Measurements from ENCODE around the gene RBFOX1.

RBFOX1 gene

GRCh38 chr16:7335991-7336634 is 3.5 kb downstream of the RBFOX1 start:
- DNase-seq, result no peak

GRCh38 chr16:7336742-7337141 is 4.1 kb downstream of the RBFOX1 start:
- DNase-seq, result no peak

GRCh38 chr16:7338826-7339225 is 6.2 kb downstream of the RBFOX1 start:
- no peak for DNase-seq

- no peak for DNase-seq
Observed at GRCh38 chr16:7339700-7340099, 7.1 kb downstream of the RBFOX1 start.

- DNase-seq, result no peak
Observed at GRCh38 chr16:7340938-7341337, 8.3 kb downstream of the RBFOX1 start.

GRCh38 chr16:7342598-7342997 is 10.0 kb downstream of the RBFOX1 start:
- no peak for DNase-seq

GRCh38 chr16:7343243-7343642 is 10.6 kb downstream of the RBFOX1 start:
- no peak for DNase-seq

GRCh38 chr16:7344830-7345780 is 12.5 kb downstream of the RBFOX1 start:
- DNase-seq, result no peak

- no peak for DNase-seq
Observed at GRCh38 chr16:7350806-7351205, 18.2 kb downstream of the RBFOX1 start.

- no peak for DNase-seq
Observed at GRCh38 chr16:7351610-7352510, 19.2 kb downstream of the RBFOX1 start.

- no peak for DNase-seq
Observed at GRCh38 chr16:7355758-7356157, 23.1 kb downstream of the RBFOX1 start.

GRCh38 chr16:7361416-7362129 is 28.9 kb downstream of the RBFOX1 start:
- DNase-seq, result no peak

- DNase-seq, result no peak
Observed at GRCh38 chr16:7362231-7362630, 29.6 kb downstream of the RBFOX1 start.

GRCh38 chr16:7363422-7364417 is 31.1 kb downstream of the RBFOX1 start:
- DNase-seq, result no peak

GRCh38 chr16:7366041-7366440 is 33.4 kb downstream of the RBFOX1 start:
- DNase-seq, result no peak

GRCh38 chr16:7366993-7367880 is 34.6 kb downstream of the RBFOX1 start:
- no peak for DNase-seq

- no peak for DNase-seq
Observed at GRCh38 chr16:7369204-7369603, 36.6 kb downstream of the RBFOX1 start.

- DNase-seq, result no peak
Observed at GRCh38 chr16:7372095-7372494, 39.5 kb downstream of the RBFOX1 start.

- DNase-seq, result no peak
Observed at GRCh38 chr16:7373776-7374175, 41.1 kb downstream of the RBFOX1 start.

GRCh38 chr16:7374614-7375174 is 42.0 kb downstream of the RBFOX1 start:
- no peak for DNase-seq

Data from activated naive CD4-positive, alpha-beta T cell (primary cell).